Mucosa of descending colon (tissue), 3 donors: Measurements from ENCODE around the gene EFHD2. TPM values are rescaled to one million over a fixed set of nuclear protein-coding genes. Genes with fewer than 3 reads are reported as not detected.
"Not testable (repeated sequence)": the region's sequence is repeated elsewhere in the genome, so short reads cannot be mapped to it uniquely, and the experiment has no call there.

Source experiments
- ATAC-seq: fragments of 200-7000 bp; cut with Tn5 transposase; one replicate; pipeline ENCODE4 v1.9.1; 2020; ENCODE audit warnings: mild to moderate bottlenecking, moderate library complexity
- DNase-seq, 3 donors: peaks; one replicate each; pipeline ENCODE4 v3.0.0-alpha.2; 2020
- H3K36me3 ChIP-seq: fragments of 200-600 bp; one replicate; pipeline ENCODE4 v1.8.0; 2021; ENCODE audit warnings: low read depth, mild to moderate bottlenecking
- H3K4me1 ChIP-seq: fragments of 200-600 bp; one replicate; pipeline ENCODE4 v1.8.0; 2021; ENCODE audit warnings: low read depth, mild to moderate bottlenecking
- H3K4me3 ChIP-seq: fragments of 200-600 bp; one replicate; pipeline ENCODE4 v1.8.0; 2021; ENCODE audit warnings: mild to moderate bottlenecking
- H3K9me3 ChIP-seq: fragments of 200-600 bp; one replicate; pipeline ENCODE4 v1.8.0; 2021; ENCODE audit warnings: mild to moderate bottlenecking
- intact Hi-C, 2 donors: fragments of 100-400 bp; cut with DNase I in 1 of 2; cut with micrococcal nuclease in 1 of 2; formaldehyde crosslinking; loops; one replicate each; pipeline versions ENCODE4 v1.11.0 to v1.11.1; 2022; cut with DNase I, micrococcal nuclease
- total RNA-seq, 3 donors: library from RNA; stranded (reverse); fragmentation: NEBNext Ultra II Directional in 2 of 3; extraction: Animal tissue kit (Norgen Biotek cat#: 25700) in 2 of 3; gene quantifications; one replicate each; pipeline versions ENCODE4 v1.2.1 to v1.2.4, GENCODE V29; 2021 to 2023
- TF ChIP-seq, protein P1 (sequence below): fragments of 200-600 bp; IDR thresholded peaks from one replicate; pipeline ENCODE4 v1.8.0; 2022; ENCODE audit warnings: antibody characterized with exemption, mild to moderate bottlenecking
- donor health status: DM: no; HTN: no; CAD: no; lungs with moderate emphysema.
- donor health status: DM: no; HTN: no; CAD: no.
- donor health status: DM: no; HTN: yes; CAD: no.

EFHD2 gene
- total RNA-seq, 3 donors from 2014 or later: 89.5 to 197 (median 154) TPM

DNA sequence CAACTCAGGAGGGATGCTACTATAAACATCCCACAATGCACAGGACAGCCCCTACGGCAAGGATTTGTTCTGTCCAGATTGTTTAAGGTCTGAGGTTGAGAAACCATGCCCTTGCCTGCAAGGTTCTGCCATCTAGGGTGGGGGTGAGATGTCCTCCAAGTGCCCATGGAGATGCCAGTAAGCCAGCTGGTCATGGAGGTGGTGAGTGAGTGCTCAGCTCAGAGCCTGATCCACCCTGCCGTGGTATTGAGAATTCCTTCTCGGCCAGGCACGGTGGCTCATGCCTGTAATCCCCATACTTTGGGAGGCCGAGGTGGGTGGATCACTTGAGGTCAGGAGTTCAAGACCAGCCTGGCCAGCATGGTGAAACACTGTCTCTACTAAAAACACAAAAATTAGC, 15.3 kb downstream of the EFHD2 start:
- ATAC-seq (no peak), DNase-seq (peak in 2 of 3 donors; percentile 27 to 42)
- TF ChIP-seq, protein P1, sequence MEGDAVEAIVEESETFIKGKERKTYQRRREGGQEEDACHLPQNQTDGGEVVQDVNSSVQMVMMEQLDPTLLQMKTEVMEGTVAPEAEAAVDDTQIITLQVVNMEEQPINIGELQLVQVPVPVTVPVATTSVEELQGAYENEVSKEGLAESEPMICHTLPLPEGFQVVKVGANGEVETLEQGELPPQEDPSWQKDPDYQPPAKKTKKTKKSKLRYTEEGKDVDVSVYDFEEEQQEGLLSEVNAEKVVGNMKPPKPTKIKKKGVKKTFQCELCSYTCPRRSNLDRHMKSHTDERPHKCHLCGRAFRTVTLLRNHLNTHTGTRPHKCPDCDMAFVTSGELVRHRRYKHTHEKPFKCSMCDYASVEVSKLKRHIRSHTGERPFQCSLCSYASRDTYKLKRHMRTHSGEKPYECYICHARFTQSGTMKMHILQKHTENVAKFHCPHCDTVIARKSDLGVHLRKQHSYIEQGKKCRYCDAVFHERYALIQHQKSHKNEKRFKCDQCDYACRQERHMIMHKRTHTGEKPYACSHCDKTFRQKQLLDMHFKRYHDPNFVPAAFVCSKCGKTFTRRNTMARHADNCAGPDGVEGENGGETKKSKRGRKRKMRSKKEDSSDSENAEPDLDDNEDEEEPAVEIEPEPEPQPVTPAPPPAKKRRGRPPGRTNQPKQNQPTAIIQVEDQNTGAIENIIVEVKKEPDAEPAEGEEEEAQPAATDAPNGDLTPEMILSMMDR: no peak
- Histone ChIP-seq H3K36me3 (no peaks in the 10 kb centered on the region), H3K4me3 (no peak overlapping the region), H3K4me1 (peaks cover 62% of the 10 kb centered on the region), H3K9me3 (no peaks in the 10 kb centered on the region)
- intact Hi-C loops: no loop called here

DNA sequence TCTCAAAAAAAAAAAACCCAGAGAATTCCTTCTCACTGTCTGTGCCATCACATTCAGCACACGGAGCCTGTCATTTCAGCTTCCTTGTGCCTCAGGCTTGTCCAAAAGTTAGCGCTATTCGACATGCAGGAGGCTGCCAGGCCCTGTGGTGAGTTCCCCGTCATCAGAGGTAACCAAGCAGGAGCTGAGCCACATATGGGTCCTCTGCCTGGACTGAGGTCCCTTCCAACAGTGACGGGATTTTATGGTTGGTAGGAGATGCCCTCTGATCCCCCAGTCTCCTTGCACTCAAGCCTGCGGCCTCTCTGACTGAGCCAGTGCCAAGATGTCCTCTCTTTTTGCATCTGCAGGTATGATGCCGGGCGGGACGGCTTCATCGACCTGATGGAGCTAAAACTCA, 15.8 kb downstream of the EFHD2 start:
- no peak overlapping the region for H3K4me3 ChIP-seq
- H3K9me3 ChIP-seq: no peaks in the 10 kb centered on the region
- peaks cover 57% of the 10 kb centered on the region for H3K4me1 ChIP-seq
- ATAC-seq (no peak), DNase-seq (no peak)
- intact Hi-C loops: no loop called here
- TF ChIP-seq, protein P1: no peak
- no peaks in the 10 kb centered on the region for H3K36me3 ChIP-seq

DNA sequence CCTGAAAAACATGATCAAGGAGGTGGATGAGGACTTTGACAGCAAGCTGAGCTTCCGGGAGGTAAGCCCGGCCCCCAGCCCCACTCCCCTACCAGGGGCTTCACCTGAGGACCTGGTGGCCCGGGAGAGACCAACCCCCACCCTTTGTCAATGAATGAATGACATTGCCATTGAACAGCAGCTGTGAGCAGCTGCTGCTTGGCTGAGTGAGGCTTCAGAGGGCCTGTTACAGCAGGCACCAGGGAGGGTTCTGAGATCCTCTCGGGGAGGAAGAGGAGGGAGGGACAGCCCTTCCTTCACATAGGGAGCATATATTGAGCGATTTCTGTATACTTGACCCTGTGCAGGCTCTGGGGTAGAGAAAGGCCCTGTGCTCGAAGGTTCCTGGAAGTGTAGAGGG, 16.3 kb downstream of the EFHD2 start:
- Histone ChIP-seq H3K36me3 (no peaks in the 10 kb centered on the region), H3K9me3 (no peaks in the 10 kb centered on the region), H3K4me1 (peaks cover 55% of the 10 kb centered on the region), H3K4me3 (no peak overlapping the region)
- TF ChIP-seq, protein P1: no peak
- intact Hi-C loops: no loop called here
- no peak for ATAC-seq
- DNase-seq: no peak

- ATAC-seq (peak; percentile 66), DNase-seq (peak; percentile 78 to 88 (median 87))
- TF ChIP-seq, protein P1: peak; percentile 12
- Histone ChIP-seq H3K36me3 (no peaks in the 10 kb centered on the region), H3K9me3 (no peaks in the 10 kb centered on the region), H3K4me1 (peaks cover 49% of the 10 kb centered on the region), H3K4me3 (no peak overlapping the region)
- intact Hi-C loops: no loop called here
Observed at GRCh38 chr1:15426492-15427279, 17.0 kb downstream of the EFHD2 start.

DNA sequence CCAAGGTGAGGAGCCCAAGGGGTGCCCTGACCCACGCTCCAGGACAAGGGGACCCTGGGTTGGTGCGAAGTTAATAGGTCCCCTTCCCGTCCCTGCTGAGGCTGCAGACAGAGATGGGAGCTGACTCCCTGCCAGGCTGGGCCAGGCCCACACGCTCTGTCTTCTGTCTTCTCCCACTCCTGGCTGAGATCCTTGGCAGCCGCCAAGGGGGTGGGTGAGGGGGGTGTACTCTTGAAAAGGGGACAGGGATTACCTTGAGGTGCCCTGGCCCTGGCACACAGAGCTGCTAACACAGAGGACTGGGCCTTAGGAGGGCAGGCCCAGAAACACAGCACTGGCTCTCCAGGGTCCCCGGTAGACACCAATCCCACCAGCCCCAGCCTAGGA, 17.6 kb downstream of the EFHD2 start:
- Histone ChIP-seq H3K36me3 (no peaks in the 10 kb centered on the region), H3K4me3 (no peak overlapping the region), H3K4me1 (peaks cover 48% of the 10 kb centered on the region), H3K9me3 (no peaks in the 10 kb centered on the region)
- ATAC-seq (no peak), DNase-seq (peak in 1 of 3 donors; percentile 60)
- intact Hi-C loops: no loop called here
- TF ChIP-seq, protein P1: no peak

- H3K9me3 ChIP-seq, DNase-seq, ATAC-seq, H3K4me3 ChIP-seq, intact Hi-C loops, H3K36me3 ChIP-seq: not testable (repeated sequence)
- H3K4me1 ChIP-seq: peaks cover 39% of the 10 kb centered on the region
Observed at GRCh38 chr1:15428252-15428651, 18.6 kb downstream of the EFHD2 start.
